Transverse colon (tissue), 4 donors: Measurements from ENCODE around the gene GPR18.

Experiments
- CTCF ChIP-seq, 5 experiments: fragments of 200-600 bp in 3 of 5; fragments of 450-650 bp in 2 of 5; sonication (generic) in 3 of 5; IDR thresholded peaks; 1 replicate in 2 of 5; 2 replicates in 3 of 5; pipeline ENCODE4 v1.5.1; 2016 to 2017; ENCODE audit warnings: antibody characterized with exemption in 5 of 5, inconsistent platforms in 3 of 5, mild to moderate bottlenecking in 2 of 5, moderate library complexity in 1 of 5
- POLR2A ChIP-seq: fragments of 450-650 bp; IDR thresholded peaks from one replicate; pipeline ENCODE4 v1.6.1; 2016; ENCODE audit warnings: antibody characterized with exemption, mild to moderate bottlenecking, moderate library complexity
- POLR2AphosphoS5 ChIP-seq, 3 donors: sonication (generic); formaldehyde crosslinking; IDR thresholded peaks; one replicate each; pipeline ENCODE4 v1.6.1; 2016; ENCODE audit warnings: antibody characterized with exemption in 3 of 3

- TF ChIP-seq POLR2AphosphoS5 (IDR thresholded peaks at IDR 0.05), result no peak
- TF ChIP-seq CTCF (IDR thresholded peaks at IDR 0.05), result no peak
- no peak for TF ChIP-seq POLR2A
These were observed 36.0 kb upstream of the GPR18 start for GRCh38 chr13:99294198-99294597.
